Measurements from ENCODE around the gene REC114. TPM values are rescaled to one million over a fixed set of nuclear protein-coding genes. Genes with fewer than 3 reads are reported as not detected.

The REC114 gene
- polyA plus RNA-seq, 1 donor from 2014 or later: not detected

- H3K27me3 Mint-ChIP-seq: no peaks in the 10 kb centered on the region
- H3K36me3 Mint-ChIP-seq: peaks cover 7% of the 10 kb centered on the region
- no peak overlapping the region for H3K27ac Mint-ChIP-seq
- no peak overlapping the region for H3K4me3 Mint-ChIP-seq
- H3K4me1 Mint-ChIP-seq: peaks cover 0 to 13% (median 10%) of the 10 kb centered on the region in 3 donors
- no peaks in the 10 kb centered on the region for H3K9me3 Mint-ChIP-seq
Measured at GRCh38 chr15:73593304-73594074, 150.5 kb downstream of the REC114 start.

DNA sequence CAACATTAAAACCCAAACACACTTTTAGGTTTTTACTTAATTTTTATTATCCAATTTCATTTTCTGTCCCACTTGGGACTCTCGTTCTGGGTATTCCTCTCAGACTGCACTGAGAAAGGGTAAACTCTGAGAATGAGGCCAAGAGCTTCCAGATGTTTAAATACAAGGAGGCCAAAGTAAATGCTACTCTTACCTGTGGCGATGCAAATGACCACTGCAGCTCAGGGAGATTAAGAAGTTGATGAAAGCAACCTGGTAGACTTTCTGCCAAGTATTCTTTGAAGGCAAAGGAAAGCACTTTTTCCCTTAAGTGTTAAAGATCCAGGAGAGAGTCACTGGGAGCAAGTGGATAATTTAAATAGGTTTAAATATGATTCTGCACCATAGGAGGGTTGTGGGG, 151.1 kb downstream of the REC114 start:
- Mint-ChIP-seq H3K36me3 (peaks cover 7% of the 10 kb centered on the region), H3K27me3 (no peaks in the 10 kb centered on the region), H3K4me3 (no peak overlapping the region), H3K27ac (no peak overlapping the region), H3K9me3 (no peaks in the 10 kb centered on the region), H3K4me1 (peaks cover 0 to 17% (median 12%) of the 10 kb centered on the region in 3 donors)

GRCh38 chr15:73596174-73596573, 153.2 kb downstream of the REC114 start:
- Mint-ChIP-seq H3K27ac (peak overlapping the region in 1 of 3 donors; percentile 33), H3K36me3 (peaks cover 3% of the 10 kb centered on the region), H3K4me1 (peaks cover 0 to 19% (median 12%) of the 10 kb centered on the region in 3 donors), H3K27me3 (no peaks in the 10 kb centered on the region), H3K4me3 (no peak overlapping the region), H3K9me3 (no peaks in the 10 kb centered on the region)

DNA sequence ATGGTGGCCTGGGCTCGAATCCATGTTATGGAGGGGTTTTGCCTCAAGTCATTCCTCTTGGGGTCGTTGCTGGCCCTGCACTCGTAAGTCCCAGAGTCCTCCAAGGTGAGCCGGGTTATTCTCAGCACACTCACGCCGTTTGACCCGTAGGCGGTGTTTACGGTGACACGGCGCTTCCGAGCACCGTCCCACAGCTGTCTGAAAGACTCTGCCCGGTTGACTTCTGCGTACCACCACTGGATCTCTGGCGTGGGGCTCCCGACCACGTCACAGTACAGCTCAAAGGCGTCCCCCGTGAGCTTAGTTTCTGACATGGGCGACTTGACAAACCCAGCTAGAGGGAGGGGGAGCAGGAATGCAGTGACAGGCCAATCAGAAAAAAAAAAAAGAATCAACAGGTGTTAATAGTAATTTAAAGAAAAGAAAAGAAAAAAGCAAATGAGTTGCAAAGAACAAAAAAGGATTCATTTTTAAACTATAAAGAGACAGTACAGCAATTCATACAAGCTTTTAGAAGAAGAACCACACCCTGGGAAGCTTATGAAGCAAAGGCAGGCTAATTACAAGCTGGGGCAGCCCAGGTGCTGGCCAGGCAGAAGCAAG, 154.2 kb downstream of the REC114 start:
- Mint-ChIP-seq H3K27ac (no peak overlapping the region), H3K4me1 (peaks cover 0 to 17% (median 9%) of the 10 kb centered on the region in 3 donors), H3K36me3 (no peaks in the 10 kb centered on the region), H3K27me3 (no peaks in the 10 kb centered on the region), H3K4me3 (no peak overlapping the region), H3K9me3 (no peaks in the 10 kb centered on the region)

- Mint-ChIP-seq H3K27me3 (no peaks in the 10 kb centered on the region), H3K9me3 (peaks cover 0 to 1% (median 0%) of the 10 kb centered on the region in 3 donors), H3K36me3 (no peaks in the 10 kb centered on the region), H3K4me3 (no peak overlapping the region), H3K27ac (peak overlapping the region in 1 of 3 donors; percentile 53), H3K4me1 (peaks cover 6 to 13% (median 12%) of the 10 kb centered on the region in 3 donors)
Measured at GRCh38 chr15:73598530-73599160, 155.7 kb downstream of the REC114 start.

- no peak overlapping the region for H3K27ac Mint-ChIP-seq
- peaks cover 0 to 1% (median 0%) of the 10 kb centered on the region in 3 donors for H3K9me3 Mint-ChIP-seq
- peaks cover 6 to 15% (median 12%) of the 10 kb centered on the region in 3 donors for H3K4me1 Mint-ChIP-seq
- H3K4me3 Mint-ChIP-seq: no peak overlapping the region
- no peaks in the 10 kb centered on the region for H3K36me3 Mint-ChIP-seq
- no peaks in the 10 kb centered on the region for H3K27me3 Mint-ChIP-seq
Measured at GRCh38 chr15:73599934-73600333, 157.0 kb downstream of the REC114 start.

GRCh38 chr15:73600413-73601335, 157.7 kb downstream of the REC114 start:
- no peak overlapping the region for H3K27ac Mint-ChIP-seq

GRCh38 chr15:73601451-73602445, 158.8 kb downstream of the REC114 start:
- H3K4me3 Mint-ChIP-seq: no peak overlapping the region
- H3K9me3 Mint-ChIP-seq: peaks cover 0 to 1% (median 0%) of the 10 kb centered on the region in 3 donors
- no peaks in the 10 kb centered on the region for H3K36me3 Mint-ChIP-seq
- no peak overlapping the region for H3K27ac Mint-ChIP-seq
- peaks cover 6 to 11% (median 11%) of the 10 kb centered on the region in 3 donors for H3K4me1 Mint-ChIP-seq
- no peaks in the 10 kb centered on the region for H3K27me3 Mint-ChIP-seq

More at GRCh38 chr15:73600413-73601335, 157.7 kb downstream of the REC114 start:
- Mint-ChIP-seq H3K36me3 (no peaks in the 10 kb centered on the region), H3K27me3 (no peaks in the 10 kb centered on the region), H3K4me1 (peaks cover 6 to 15% (median 11%) of the 10 kb centered on the region in 3 donors), H3K4me3 (no peak overlapping the region), H3K9me3 (peaks cover 0 to 1% (median 0%) of the 10 kb centered on the region in 3 donors)

GRCh38 chr15:73602446-73602843, 159.5 kb downstream of the REC114 start:
- Mint-ChIP-seq H3K36me3 (no peaks in the 10 kb centered on the region), H3K9me3 (peaks cover 0 to 1% (median 0%) of the 10 kb centered on the region in 3 donors), H3K27ac (no peak overlapping the region), H3K4me3 (no peak overlapping the region), H3K27me3 (no peaks in the 10 kb centered on the region), H3K4me1 (peaks cover 10 to 18% (median 10%) of the 10 kb centered on the region in 3 donors)

GRCh38 chr15:73602992-73603391, 160.0 kb downstream of the REC114 start:
- H3K4me3 Mint-ChIP-seq: no peak overlapping the region
- no peaks in the 10 kb centered on the region for H3K36me3 Mint-ChIP-seq
- peaks cover 0 to 1% (median 0%) of the 10 kb centered on the region in 3 donors for H3K9me3 Mint-ChIP-seq
- H3K4me1 Mint-ChIP-seq: peaks cover 7 to 23% (median 13%) of the 10 kb centered on the region in 3 donors
- H3K27ac Mint-ChIP-seq: no peak overlapping the region
- no peaks in the 10 kb centered on the region for H3K27me3 Mint-ChIP-seq

GRCh38 chr15:73604477-73604876, 161.5 kb downstream of the REC114 start:
- H3K9me3 Mint-ChIP-seq: peaks cover 0 to 1% (median 0%) of the 10 kb centered on the region in 3 donors
- no peak overlapping the region for H3K4me3 Mint-ChIP-seq
- H3K27ac Mint-ChIP-seq: no peak overlapping the region
- peaks cover 12 to 27% (median 23%) of the 10 kb centered on the region in 3 donors for H3K4me1 Mint-ChIP-seq
- H3K36me3 Mint-ChIP-seq: no peaks in the 10 kb centered on the region
- H3K27me3 Mint-ChIP-seq: no peaks in the 10 kb centered on the region

GRCh38 chr15:73605759-73606436, 162.9 kb downstream of the REC114 start:
- Mint-ChIP-seq H3K27ac (peak overlapping the region in 1 of 3 donors; percentile 85), H3K4me1 (peaks cover 14 to 32% (median 29%) of the 10 kb centered on the region in 3 donors), H3K27me3 (no peaks in the 10 kb centered on the region), H3K36me3 (no peaks in the 10 kb centered on the region), H3K4me3 (no peak overlapping the region), H3K9me3 (peaks cover 0 to 1% (median 0%) of the 10 kb centered on the region in 3 donors)

DNA sequence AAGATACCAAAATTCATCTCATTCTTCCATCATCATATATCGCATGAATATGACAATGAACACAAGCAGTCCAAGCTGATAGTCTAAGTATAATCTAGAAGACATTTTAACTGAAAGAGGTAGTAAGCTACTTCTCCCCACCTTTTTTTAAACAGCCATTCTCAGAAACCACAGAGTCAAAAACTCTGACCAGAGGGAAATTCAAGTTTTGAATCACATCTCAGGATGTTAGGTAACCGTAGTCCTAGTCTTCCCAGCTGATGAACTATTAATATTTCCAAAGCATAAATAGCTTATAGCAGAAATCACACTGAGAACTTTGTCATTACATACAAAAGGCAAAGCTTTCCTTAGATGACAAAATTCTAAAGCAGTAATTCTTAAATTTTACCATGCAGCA, 164.4 kb downstream of the REC114 start:
- H3K9me3 Mint-ChIP-seq: peaks cover 0 to 1% (median 0%) of the 10 kb centered on the region in 3 donors
- H3K36me3 Mint-ChIP-seq: no peaks in the 10 kb centered on the region
- H3K27ac Mint-ChIP-seq: no peak overlapping the region
- peak overlapping the region in 1 of 4 donors; percentile 31 for H3K4me3 Mint-ChIP-seq
- H3K27me3 Mint-ChIP-seq: no peaks in the 10 kb centered on the region
- H3K4me1 Mint-ChIP-seq: peaks cover 19 to 36% (median 29%) of the 10 kb centered on the region in 3 donors
